Measurements from ENCODE around the gene ZFAND6. TPM values are rescaled to one million over a fixed set of nuclear protein-coding genes. Genes with fewer than 3 reads are reported as not detected.

ZFAND6 gene
- total RNA-seq, 1 donor from 2014 or later = 77.3 TPM

GRCh38 chr15:80157215-80157614, 97.7 kb downstream of the ZFAND6 start:
- Mint-ChIP-seq H3K27ac (ENCODE audit: unreplicated experiment) (no peak overlapping the region), H3K4me3 (ENCODE audit: unreplicated experiment) (no peak overlapping the region), H3K36me3 (ENCODE audit: low read depth, unreplicated experiment) (peaks cover 3% of the 10 kb centered on the region), H3K27me3 (ENCODE audit: unreplicated experiment) (no peaks in the 10 kb centered on the region), H3K4me1 (ENCODE audit: unreplicated experiment) (peaks cover 13% of the 10 kb centered on the region), H3K9me3 (ENCODE audit: unreplicated experiment) (no peaks in the 10 kb centered on the region)
- no peak for DNase-seq (ENCODE audit: low spot score)
- TF ChIP-seq CTCF (IDR thresholded peaks at IDR 0.05; ENCODE audit: unreplicated experiment) = no peak

- Mint-ChIP-seq H3K4me1 (ENCODE audit: unreplicated experiment) (peaks cover 13% of the 10 kb centered on the region), H3K9me3 (ENCODE audit: unreplicated experiment) (no peaks in the 10 kb centered on the region), H3K36me3 (ENCODE audit: low read depth, unreplicated experiment) (peaks cover 9% of the 10 kb centered on the region), H3K27me3 (ENCODE audit: unreplicated experiment) (peaks cover 2% of the 10 kb centered on the region), H3K4me3 (ENCODE audit: unreplicated experiment) (no peak overlapping the region), H3K27ac (ENCODE audit: unreplicated experiment) (no peak overlapping the region)
- no peak for DNase-seq (ENCODE audit: low spot score)
- TF ChIP-seq CTCF (IDR thresholded peaks at IDR 0.05; ENCODE audit: unreplicated experiment) = no peak
Observed at GRCh38 chr15:80159301-80159700, 99.8 kb downstream of the ZFAND6 start.

- Mint-ChIP-seq H3K27me3 (ENCODE audit: unreplicated experiment) (peaks cover 2% of the 10 kb centered on the region), H3K9me3 (ENCODE audit: unreplicated experiment) (no peaks in the 10 kb centered on the region), H3K36me3 (ENCODE audit: low read depth, unreplicated experiment) (peaks cover 9% of the 10 kb centered on the region), H3K4me1 (ENCODE audit: unreplicated experiment) (peaks cover 10% of the 10 kb centered on the region), H3K4me3 (ENCODE audit: unreplicated experiment) (no peak overlapping the region), H3K27ac (ENCODE audit: unreplicated experiment) (no peak overlapping the region)
- no peak for DNase-seq (ENCODE audit: low spot score)
- TF ChIP-seq CTCF (IDR thresholded peaks at IDR 0.05; ENCODE audit: unreplicated experiment) = no peak
Observed at GRCh38 chr15:80159811-80160569, 100.5 kb downstream of the ZFAND6 start.

GRCh38 chr15:80160570-80161156, 101.2 kb downstream of the ZFAND6 start:
- peaks cover 2% of the 10 kb centered on the region for H3K27me3 Mint-ChIP-seq (ENCODE audit: unreplicated experiment)
- no peak overlapping the region for H3K27ac Mint-ChIP-seq (ENCODE audit: unreplicated experiment)
- no peak for DNase-seq (ENCODE audit: low spot score)
- no peaks in the 10 kb centered on the region for H3K9me3 Mint-ChIP-seq (ENCODE audit: unreplicated experiment)
- H3K36me3 Mint-ChIP-seq (ENCODE audit: low read depth, unreplicated experiment) = peaks cover 9% of the 10 kb centered on the region
- H3K4me3 Mint-ChIP-seq (ENCODE audit: unreplicated experiment) = no peak overlapping the region
- H3K4me1 Mint-ChIP-seq (ENCODE audit: unreplicated experiment) = peaks cover 10% of the 10 kb centered on the region
- TF ChIP-seq CTCF (IDR thresholded peaks at IDR 0.05; ENCODE audit: unreplicated experiment) = no peak

GRCh38 chr15:80161468-80162016, 102.1 kb downstream of the ZFAND6 start:
- Mint-ChIP-seq H3K36me3 (ENCODE audit: low read depth, unreplicated experiment) (peaks cover 9% of the 10 kb centered on the region), H3K27ac (ENCODE audit: unreplicated experiment) (no peak overlapping the region), H3K27me3 (ENCODE audit: unreplicated experiment) (peaks cover 2% of the 10 kb centered on the region), H3K9me3 (ENCODE audit: unreplicated experiment) (no peaks in the 10 kb centered on the region), H3K4me3 (ENCODE audit: unreplicated experiment) (no peak overlapping the region), H3K4me1 (ENCODE audit: unreplicated experiment) (peaks cover 10% of the 10 kb centered on the region)
- DNase-seq (ENCODE audit: low spot score) = no peak
- TF ChIP-seq CTCF (IDR thresholded peaks at IDR 0.05; ENCODE audit: unreplicated experiment) = no peak
